ENCODE measurements around the gene KRT7.
A peak's percentile ranks its signal among the peaks of the same experiment; 100 is the strongest.

Gene KRT7

DNA sequence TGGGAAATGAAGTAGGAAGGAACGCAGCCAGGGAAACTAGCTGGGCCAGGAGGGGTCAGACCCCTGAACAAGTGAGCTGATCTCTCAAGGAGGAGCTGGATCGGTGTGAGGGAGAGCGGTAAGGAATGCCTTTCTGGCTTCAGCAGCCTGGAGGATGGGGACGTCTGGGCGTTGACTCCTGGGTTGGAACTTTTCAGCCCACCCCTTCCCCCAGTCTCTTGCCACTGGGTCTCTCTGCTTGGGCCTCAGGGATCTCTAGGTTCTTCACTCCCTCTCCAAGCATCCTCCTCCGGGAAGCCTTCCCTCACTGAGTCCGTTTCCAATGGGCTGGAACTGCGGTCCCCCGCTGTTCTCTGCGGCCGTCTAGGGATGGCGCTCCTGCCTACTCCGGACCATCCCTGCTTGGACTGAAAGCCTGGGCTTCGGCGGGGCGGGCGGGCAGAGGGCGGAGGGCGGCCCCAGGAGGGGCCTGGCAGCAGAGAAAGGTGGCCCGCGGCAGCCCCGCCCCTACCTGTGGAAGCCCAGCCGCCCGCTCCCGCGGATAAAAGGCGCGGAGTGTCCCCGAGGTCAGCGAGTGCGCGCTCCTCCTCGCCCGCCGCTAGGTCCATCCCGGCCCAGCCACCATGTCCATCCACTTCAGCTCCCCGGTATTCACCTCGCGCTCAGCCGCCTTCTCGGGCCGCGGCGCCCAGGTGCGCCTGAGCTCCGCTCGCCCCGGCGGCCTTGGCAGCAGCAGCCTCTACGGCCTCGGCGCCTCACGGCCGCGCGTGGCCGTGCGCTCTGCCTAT, at the start of gene KRT7:
Gene KRT7 (plus strand): TSS at position 570 of the 788 bp plus-strand sequence. CDS start 54 bp downstream, at position 624.
- DNase-seq (ENCODE audit: low spot score) = peak; percentile 91

DNA sequence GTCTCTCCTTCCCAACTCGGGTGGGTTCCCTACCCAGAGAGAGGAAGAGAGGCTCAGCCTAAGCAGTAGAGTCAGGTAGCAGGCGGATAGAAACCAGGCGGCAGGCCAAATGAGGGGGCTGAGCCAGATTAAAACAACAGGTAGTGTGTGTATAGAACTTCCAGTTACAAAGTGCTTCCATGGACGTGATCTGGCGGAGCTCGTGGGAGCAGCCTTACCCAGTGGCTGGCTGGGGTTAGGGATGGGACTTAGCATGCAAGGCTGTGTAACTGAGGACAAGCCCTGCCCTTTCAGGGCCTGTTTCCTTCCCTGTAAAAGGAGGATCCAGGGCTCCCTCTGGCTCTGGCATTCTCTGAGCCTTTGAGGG, 49.5 kb upstream of the KRT7 start:
- no peak for DNase-seq (ENCODE audit: low spot score)

DNA sequence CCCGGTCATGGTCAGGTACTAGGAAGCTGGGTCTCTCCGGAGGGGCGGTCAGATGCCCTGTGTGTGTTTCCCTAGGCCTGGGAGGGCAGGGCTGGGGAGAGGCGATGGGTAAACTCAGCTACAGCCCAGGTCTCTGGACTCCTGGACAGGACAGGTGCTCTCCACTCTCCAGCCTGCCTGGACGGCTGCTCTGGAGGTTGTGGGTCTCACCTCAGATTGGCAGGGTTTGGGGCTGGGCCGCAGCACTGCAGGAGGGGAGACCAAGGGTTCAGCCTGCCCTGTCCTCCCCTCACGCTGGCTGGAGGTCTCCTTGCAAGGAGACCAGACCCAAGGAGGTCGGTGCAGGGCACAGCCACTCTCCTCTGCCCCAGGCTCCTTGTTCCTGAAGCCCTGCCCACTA, 49.1 kb upstream of the KRT7 start:
- DNase-seq (ENCODE audit: low spot score) = no peak

DNA sequence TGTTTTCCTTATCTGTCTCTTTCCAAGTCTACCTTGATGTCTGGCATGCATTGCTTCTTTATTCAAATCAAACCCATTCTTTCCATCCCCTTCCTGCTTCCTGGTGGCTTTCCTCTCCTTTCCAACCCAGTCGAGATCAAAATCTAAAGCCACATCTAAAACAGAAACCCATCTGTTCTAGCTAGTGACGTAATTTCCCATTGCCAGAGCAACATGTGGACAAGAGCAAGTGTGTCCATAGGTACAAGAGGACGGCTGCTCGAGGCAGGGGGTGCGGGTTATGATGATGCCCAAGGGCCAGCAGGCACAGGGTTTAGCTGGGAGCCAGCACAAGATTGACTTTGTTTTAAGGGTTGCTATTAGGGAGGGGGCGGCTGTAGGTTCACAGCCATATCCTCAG, 48.2 kb upstream of the KRT7 start:
- no peak for DNase-seq (ENCODE audit: low spot score)

DNA sequence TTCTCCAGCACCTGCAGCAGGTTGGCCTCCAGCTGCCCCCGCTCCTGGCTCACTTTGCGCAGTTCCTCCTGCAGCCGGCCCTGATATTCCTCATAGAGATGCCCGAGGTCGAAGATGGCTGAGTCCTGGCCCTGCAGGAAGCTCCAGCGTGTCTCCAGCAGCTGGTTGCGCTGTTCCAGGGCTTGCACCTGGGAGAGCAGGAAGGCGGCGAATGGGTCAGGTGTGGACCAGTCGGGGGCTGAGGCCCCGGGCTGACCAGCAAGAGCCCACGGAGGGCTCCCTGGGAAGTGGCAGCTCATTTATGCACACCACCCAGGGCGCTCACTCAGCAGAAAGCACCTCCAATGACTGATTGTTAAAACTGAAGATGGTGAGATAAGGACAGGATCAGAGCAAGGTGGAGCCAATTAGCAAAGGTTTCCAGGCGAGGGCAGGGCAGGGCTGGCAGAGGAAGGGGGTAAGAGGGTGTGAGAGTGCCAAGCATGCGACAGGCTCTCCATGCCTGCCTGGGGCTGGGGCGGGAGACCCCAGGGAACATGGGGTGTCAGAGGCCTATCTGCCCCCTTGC, 47.6 kb upstream of the KRT7 start:
- no peak for DNase-seq (ENCODE audit: low spot score)

DNA sequence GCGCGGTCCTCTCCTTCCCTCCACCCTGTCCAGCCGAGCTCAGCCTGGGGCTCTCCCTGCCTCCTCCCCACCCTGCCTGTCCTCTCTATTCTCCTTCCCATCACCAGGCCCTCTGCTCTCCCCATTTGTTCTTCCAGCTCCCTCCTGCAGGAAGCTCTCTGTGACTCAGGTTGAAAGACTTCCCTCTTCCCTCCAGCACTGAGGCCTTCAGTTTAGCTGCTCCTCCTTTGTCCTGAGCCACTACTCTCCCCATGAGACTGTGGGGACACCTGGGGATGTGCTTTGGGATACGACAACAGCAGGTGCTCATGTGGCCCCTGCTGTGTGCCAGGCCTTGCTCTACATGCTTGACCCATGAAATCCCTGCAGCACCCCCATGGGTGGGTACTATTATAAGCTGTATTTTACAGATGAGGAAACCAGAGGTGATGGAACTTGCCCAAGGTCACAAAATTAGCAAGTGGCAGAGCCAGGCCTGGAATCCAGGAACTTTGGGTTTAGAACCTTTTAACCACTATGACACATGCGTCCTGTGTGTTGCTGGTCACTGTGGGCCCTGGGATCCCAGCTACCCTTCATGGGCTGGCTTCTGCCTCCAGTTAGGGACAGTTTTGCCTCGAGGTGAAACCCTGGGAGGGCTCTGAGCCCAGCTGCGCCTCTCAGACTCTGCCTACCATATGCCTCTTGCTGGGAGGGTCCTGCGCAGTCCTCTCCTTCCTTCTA, 46.8 kb upstream of the KRT7 start:
- DNase-seq (ENCODE audit: low spot score) = peak; percentile 86

DNA sequence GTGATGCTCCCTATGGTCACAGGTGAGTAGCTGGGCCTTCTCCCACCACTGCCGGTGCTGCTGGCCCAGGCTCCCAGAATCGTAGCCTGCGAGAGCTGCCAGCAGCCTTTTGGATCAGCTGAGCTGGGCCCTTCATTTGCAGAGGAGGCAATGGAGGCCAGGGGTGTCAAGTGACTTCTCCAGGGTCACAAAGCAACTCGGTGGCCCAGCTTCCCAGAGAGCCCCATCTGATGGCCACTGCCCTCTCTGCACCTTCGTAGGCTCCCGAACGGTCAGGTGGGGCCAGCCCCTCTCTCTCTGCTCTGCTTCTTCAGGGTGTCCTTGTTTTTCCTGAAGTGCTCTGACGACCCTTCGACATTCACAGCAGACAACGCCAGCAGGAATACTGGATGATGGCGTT, 45.8 kb upstream of the KRT7 start:
- no peak for DNase-seq (ENCODE audit: low spot score)

DNA sequence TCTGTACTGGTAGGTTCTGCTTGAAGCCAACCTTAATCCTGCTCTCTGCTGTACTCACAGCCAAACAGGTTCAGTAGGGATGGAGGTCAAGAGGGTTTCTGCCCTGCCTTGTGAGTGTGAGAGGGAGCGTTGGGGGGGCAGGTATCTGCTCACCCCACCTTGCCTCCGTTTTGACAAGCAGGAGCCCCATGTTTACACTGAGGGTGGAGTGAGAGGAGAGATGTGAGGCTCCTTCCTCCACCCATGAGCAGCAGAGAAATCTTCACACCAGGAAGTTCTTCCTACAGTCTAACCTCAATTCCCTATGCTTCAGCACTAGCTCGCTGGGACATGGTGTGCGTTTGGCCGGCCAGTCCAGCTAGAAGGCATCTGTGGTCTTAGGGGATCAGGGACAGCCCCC, 45.4 kb upstream of the KRT7 start:
- DNase-seq (ENCODE audit: low spot score) = no peak

DNA sequence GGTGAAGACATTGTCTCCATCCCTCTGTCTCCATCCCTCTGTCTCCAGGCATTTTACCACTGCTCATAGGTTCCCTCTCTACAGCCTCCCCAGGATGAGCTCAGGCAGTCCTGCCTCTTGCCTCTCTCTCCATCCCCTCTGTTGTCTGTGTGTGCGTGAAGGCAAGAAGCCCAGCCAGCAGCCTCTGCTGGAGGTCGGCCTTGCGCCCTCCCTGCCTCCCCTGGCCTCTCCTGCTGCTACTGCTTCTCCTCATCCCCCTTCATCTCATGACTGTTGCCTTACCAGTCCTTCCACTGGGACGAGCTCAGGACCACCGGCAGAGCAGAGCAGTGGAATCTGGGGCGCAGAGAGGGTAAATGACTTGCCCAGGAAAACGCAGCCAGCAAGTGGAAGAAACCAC, 44.4 kb upstream of the KRT7 start:
- no peak for DNase-seq (ENCODE audit: low spot score)

DNA sequence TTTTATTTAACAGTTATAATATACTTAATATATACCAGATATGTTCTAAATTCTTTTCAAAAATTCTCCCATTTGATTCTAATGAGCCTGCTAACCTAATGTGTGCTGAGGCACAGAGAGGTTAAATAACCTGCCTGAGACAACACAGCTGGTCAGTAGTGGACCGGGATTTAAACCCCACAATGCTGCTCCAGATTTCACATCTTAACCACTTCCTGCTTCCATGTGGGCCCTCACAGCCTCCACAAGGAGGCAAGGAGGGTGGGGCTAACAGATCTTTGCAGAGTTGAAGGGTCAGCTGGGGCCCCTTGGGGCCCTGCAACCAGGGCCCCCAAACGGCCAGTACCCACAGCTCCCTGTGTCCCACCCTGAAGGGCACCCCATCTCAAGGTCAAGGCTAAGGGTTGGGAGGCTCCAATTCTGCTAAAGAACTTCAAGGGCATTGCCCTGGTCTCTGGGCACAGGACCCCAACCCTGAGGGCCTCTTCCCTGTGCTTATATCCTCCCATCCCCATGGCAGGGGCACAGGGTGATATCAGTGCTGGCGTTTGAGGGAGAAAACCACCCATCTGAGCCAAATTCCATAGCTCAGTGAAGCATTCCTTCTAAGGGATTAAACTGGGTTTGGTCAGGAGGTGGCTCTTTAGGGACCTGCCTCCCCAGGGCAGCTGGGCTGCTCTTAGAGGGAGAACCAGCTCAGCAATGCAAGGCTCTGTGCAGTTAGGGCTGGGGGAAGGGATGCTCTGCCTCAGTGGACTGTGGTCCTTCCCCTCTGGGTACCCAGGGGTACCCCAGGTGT, 43.5 kb upstream of the KRT7 start:
- peak; percentile 77 for DNase-seq (ENCODE audit: low spot score)

DNA sequence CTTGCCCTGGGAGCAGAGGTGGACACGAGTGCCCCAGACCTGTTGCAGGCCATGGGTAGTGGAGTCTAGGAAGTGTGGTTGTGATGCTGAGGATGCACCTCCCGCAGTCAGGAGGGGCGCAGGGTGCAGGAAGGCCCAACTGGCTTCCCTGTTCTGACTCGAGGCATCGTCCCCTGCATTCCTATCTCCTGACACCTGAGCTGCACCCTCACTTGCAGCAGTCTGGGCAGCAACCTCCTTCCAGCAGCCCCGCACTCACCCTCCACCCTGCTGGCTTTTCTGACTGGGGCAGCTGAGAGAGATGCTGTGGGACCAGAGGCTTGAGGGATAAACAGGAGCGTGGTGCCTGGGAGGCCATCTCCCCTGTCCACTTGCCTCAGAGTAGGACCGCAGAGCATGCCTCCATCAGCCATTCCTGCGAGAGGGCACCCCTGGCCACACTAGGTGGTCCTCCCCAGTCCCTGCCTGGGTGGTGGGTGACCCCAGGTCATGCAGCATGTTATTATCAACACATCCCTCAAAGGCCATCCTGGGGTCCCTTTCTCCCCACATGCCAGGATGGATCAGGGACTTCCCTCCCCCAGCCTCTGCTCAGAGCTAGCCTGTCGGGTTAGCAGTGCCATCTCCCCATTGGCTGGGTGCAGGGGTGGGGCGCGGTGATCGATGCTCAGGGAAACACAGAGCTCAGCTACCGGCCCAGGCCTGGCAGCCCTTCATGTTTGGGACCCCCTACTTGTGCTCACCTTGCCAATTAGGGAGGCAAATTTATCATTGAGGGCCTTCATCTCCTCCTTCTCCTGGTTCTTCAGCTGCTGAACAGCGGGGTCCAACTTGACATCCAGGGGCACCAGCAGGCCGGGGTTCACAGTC, 41.9 kb upstream of the KRT7 start:
- peak; percentile 80 for DNase-seq (ENCODE audit: low spot score)

DNA sequence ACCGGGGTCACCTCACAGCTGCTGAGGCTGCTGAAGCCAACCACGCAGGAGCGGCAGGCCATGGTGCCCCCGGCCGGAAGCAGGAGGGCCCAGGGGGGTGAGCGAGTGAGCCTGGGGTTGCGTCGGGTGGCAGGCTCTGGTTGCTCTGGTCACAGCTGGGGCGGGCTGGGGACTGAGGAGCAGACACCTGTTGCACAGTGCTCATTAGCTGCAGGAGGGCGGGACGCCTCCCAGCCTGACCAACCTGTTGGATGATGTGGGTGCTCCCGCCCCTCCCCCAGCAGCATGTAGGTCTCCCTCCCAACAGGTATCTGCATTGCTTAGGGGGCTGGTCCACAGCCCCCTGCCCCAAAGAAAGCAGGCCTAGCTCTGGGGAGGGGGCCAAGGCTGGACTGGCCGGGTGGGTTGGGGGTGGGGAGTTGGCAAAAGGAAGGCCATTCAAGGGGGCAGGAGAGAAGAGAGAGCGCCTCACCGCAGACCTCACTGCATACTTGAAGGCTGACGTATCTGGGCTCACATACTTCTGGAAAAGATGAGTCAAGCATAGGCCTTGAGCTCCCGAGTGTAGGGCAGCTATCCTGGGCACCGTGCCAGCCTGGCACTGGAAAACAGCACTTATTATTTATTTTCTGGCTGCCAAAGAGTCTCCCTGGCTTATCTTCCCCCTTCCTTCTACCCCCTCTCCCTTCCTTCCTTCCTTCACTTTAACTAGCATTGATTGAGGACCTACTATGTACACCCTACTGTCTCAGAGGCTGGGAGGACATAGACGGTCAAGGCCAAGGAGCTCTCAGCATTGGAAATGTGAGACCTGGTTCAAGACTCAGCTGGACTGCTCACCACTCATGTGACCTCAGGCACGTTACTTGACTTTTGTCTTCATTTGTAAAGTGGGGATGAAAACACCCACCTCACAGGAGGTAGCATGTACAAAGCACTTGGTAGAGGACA, 40.9 kb upstream of the KRT7 start, which contains the start of gene KRT80:
Gene KRT80 (minus strand): TSS at position 174 of the 951 bp plus-strand sequence. CDS start 112 bp downstream, at position 62.
- DNase-seq (ENCODE audit: low spot score) = peak; percentile 99

DNA sequence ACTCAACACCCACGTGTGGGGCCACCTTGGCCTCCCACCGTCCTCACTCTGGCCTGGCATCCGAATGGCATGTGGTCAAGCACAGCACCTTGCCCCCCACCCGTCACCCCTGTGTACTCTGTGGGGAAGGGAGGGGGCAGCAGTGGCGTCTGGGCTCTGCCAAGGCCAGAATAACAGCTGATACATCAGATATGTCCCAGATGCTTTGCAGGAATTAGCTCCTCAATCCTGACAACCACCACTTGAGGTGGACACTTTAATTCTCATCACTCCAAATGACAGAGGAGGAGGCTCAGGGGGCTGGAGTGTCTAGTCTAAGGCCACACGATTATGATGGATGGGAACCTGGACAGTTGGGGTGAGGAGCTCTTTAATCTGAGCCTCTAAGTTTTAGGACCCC, 39.5 kb upstream of the KRT7 start:
- no peak for DNase-seq (ENCODE audit: low spot score)

DNA sequence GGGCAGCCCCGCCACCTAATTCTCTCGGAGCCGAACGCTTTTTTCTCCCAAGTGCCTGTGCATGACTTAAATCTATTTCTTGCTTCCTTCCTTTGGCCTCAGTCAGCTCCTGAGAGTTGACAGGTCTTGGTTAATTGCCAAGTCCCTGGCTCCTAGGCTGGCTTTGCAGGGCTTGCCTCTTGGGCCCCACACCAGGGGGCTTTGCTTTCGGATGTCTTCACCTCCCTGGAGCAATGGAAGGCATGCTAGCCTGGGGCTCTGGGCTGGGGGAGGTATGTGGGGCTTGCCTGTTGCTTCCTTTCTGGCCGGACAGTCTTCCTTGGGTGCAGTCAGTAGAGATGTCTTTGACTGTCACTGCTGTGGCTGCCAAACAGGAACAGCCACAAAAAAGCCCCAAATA, 39.1 kb upstream of the KRT7 start:
- no peak for DNase-seq (ENCODE audit: low spot score)

DNA sequence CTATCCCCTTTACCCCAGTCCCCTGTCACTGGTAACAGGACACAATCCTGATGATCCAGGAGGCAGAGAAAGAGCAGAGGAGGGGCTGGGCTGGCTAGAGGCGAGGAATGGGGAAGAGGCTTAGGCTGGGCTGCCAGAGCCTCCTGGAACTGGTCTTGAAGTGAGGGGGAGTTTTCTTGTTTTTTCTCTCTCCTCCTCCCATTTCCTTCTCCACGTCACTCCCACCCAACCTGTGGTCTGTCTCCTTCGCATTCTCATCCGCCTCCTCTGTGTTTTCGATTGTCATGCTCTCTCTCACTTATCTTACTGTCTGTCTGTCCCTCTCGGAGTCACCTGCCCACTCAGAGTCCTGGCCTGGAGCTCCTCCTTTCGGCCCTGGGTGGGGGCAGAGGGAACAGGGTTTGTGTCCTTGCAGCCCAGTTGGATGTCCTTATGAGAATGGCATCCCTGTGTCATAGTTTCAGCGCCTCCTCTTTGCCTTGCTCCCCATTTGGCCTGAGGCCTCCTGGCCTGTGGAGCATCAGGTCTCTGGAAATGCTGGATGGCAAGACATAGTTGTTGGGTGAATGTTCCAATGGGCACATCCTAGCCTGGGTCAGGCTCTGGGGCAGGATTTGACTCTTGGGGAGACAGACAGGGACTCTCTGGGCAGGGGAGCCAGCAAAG, 37.8 kb upstream of the KRT7 start:
- DNase-seq (ENCODE audit: low spot score) = no peak

DNA sequence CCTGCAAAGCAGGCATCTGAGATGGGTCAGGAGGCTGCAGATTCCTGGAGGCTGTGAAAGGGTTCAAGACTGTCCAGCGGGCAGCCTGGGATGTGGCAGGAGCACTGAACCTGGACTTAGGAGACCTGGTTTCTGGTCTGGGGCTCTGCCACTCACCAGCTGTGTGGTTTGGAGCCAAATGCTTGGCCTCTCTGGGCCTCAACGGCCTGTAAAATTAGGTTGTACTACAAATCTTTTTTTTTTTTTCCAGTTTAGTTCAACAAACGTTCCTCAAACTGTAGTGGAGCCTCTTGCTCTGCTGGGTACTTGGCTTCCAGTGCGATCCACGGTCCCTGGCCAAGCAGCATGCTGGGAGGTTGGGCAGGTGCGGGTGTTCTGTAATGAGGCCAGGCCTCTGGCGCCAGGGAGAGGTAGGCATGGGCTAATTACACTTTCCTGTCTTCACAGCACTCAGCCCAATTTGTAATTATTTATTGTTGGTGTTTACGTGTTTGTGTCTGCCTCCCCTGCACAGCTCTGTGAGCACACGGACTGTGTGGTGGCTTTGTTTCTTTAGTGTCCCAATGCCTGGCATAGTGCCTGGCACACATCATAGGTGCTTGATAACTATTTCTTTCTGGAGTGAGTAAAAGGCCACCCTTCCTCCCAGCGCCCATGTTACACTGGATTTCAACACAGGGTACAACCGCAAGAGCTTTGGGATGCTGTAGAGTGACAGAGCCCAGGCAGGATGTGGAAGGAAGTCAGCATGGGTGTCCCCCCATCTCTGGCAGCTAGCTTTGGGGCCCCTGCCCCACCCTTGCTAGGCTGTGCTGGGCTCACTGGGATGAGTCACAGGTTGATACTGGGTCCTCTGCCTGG, 35.4 kb upstream of the KRT7 start:
- DNase-seq (ENCODE audit: low spot score) = no peak

DNA sequence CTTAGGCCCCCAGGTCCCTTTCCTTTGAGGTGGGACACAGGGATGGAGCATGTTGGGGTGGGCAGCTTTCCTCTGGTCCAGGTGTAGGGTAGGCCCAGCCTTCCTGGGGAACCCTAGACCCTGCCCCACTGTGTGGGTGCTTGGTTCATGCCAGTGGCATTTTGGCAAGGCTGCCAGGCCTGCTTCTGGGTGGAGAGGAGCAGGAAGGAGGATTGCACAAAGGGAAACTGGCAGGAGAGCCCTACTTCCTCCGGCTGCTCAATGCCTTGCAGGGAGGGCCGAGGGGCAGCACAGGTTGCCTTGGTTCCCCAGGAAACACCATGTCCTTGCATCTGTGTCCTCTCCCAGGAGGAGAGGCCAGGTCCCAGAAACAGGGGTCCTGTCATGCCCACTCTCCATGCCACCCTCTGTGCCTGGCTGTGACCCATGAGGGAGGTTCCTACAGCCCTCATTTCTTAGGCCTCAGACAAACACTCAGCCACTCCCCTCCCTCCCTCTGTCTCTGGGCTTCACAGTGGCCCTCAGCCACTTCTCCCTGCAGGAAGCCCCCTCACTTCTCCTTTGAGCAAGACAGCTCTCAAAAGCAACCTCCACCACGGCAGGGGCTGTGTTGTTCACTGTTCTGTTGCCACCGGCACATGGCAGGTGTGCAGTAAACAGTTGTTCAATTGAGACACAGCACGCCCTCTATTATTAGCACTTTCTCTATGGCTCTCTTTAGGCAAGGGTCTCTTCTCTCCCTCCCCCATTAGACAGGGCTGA, 34.4 kb upstream of the KRT7 start:
- no peak for DNase-seq (ENCODE audit: low spot score)

Data from kidney tubule cell (primary cell).